Stimulated activated CD4-positive, alpha-beta T cell treated with anti-CD3 and anti-CD28 coated beads, Interleukin-12 subunit alpha, Interleukin-12 subunit beta, amount 100 ng/mL, for 24 hours (primary cell): ENCODE results near the gene ABHD12.
"Not testable (repeated sequence)": the region's sequence is repeated elsewhere in the genome, so short reads cannot be mapped to it uniquely, and the experiment has no call there.

Source experiments
- DNase-seq, 2 experiments: peaks; one replicate each; pipeline ENCODE4 v3.0.0-alpha.2; 2020; ENCODE audit warnings: low read depth in 2 of 2

ABHD12 gene

GRCh38 chr20:25277051-25277801, 113.4 kb downstream of the ABHD12 start:
- no peak for DNase-seq

DNA sequence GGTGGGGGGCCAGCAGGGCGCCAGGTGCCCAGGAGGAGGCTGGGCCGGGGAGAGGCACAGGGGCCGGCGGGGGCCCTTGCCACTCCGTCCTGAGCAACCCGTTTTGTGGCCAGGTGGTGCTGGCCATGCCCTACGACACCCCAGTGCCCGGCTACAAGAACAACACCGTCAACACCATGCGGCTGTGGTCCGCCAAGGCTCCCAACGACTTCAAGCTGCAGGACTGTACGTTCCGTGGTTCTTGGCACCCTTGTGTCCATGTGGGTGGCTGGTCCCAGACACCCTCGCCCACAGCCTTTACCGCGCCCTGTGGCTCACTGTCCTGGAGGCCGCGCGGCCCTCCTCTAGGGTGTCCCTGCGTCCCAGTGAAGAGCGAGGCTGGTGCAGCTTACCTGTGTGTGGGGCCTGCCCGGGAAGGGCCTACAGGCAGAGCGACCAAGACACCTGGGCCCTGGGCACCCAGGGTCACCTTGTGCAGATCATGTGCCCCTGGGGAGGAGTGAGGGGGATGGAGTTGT, 114.0 kb downstream of the ABHD12 start:
- DNase-seq = no peak

GRCh38 chr20:25275813-25276532, 114.7 kb downstream of the ABHD12 start:
- no peak for DNase-seq

GRCh38 chr20:25274891-25275812, 115.5 kb downstream of the ABHD12 start:
- no peak for DNase-seq

GRCh38 chr20:25274481-25274880, 116.2 kb downstream of the ABHD12 start:
- no peak for DNase-seq

DNA sequence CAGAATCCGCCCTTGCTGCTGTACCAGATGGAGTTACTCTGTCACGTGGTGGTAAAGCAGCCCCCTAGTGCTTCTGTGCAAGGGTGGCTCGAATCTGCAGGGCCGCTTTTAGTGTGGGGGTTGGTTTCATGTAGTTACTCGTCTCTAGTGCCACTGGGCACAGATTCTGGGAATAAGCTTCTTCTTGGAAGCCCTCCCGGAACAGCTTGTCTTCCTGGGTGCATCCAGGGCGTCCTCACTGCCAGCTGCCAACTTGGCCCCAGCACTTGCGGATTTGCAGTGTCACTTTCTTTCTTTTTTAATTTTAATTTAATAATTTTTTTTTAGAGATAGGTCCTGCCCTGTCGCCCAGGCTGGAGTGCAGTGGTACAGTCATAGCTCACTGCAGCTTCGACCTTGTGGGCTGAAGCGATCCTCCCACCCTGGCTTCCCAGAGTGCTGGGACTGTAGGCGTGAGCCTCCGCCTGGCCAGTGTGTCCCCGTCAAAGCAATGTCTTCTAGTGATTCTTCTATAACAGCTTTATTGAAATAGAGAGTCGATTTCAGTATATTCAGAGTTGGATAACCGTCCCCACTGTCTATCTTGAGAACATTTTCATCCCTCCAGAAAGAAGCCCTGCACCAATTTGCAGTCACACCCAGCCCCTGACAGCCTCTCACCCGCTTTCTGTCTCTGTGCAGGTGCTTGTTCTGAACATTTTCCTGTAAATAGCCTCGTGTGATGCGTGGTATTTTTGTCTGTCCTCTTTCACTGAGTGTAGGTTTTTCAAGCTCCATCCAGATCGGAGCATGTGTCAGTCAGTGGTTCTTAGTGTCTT, 116.9 kb downstream of the ABHD12 start:
- DNase-seq = no peak

DNA sequence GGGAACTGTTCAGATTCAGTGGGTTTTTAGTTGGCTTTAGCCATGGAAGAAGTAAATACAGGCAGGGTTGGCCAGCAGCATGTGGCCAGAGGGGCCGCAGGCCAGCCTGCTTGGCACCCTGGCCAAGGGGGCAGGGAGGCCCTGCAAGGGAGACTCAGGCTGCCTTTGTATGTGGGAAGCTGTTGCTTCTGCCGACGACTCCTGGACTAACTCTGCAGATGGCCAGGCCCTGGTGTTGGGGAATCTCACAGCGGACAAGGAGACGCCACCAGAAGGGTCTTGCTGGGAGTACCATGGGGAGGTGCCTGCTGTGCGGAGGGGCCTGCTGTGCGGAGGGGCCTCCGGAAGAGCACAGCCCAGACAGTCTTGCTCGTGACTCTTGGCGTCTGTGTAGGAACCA, 117.6 kb downstream of the ABHD12 start:
- no peak for DNase-seq

DNA sequence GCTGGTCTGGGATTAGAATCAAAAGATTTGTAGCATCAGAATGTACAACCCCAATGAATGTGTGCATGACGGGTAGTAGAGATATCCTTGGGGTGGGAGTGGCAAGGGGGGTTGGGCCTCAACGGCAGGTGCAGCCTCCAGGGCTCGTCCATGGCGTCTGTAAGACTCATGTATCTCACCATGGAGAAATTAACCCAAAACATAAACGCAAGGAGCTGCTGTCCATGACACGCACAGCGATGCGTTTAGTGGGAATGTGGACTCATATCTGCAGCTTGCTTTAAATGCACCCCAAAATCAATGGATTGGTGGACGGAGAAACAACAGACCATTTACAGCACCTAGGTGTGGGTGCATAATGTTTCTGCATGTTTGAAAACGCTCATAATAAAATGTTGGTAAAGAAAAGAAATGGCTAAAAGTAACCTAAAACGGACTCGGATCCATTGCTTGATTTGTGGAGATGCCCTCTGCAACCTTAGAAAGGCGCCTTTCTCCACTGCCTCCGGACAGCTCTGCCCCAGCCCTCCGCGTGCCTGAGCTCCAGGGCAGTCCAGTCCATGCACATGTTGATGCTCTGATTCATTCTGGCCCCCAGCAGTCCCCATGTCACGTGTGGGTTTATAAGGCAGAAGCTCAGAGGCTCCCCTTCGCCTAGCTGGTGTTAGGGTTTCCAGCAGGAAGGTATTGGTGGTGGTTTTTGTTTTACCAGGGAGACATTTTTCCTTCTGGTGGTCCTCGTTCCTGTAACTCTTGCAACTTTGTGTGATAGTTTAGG, 118.2 kb downstream of the ABHD12 start:
- DNase-seq = no peak

DNA sequence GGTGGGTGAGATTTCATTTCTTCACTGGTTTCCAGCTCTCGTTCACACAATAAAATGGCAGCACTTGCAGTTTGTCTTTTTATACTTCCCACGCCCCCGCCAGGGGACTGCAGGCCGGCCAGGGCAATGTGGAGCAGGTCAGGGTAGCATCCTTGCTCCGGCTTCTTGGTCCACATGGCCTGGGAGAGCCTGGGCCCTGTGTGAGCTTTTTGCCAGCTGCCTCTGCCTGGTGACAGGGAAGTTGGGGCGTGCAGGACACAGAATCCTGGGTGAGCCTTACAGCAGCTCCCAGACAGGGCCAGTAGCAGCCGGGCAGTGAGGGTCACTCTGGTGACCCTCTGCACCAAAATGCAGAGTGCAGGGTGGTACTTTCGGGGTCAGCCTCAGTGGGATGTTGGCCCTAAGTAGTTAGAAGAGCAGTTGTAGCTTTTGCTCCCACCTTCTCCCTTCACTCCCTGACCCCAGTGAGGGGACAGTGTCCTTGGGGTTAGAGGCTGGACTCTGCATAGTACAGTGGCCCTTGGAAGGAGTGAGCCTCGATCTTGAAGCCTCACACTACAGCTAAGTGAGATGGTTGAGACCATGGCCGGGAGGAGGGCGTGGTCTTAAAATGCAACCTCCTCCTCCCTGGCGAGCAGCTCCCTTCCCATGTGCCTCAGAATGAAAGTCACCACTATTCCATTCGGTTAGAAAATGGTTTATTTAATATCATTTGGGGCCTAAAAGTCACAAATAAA, 119.0 kb downstream of the ABHD12 start:
- no peak for DNase-seq

DNA sequence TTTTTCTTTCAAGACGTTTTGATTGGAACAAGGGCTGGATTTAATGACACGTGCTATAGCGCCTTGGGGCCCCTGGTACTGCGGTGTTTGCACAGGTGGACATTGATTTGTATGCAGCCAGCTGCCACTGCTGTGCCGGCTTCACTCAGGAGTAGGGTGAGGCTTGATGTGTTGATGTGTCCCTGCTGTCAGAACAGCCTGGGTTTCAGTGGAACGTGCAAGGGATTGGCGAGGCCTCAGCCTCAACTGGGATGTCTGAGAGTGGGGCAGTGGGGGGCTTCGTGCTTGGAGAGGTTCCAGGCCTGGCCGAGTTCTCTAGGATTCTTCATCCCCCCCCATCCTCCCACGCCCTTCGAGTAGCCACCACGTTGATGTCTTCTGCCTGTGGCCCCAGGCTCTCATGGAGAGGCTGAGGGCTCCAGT, 119.8 kb downstream of the ABHD12 start:
- no peak for DNase-seq

DNA sequence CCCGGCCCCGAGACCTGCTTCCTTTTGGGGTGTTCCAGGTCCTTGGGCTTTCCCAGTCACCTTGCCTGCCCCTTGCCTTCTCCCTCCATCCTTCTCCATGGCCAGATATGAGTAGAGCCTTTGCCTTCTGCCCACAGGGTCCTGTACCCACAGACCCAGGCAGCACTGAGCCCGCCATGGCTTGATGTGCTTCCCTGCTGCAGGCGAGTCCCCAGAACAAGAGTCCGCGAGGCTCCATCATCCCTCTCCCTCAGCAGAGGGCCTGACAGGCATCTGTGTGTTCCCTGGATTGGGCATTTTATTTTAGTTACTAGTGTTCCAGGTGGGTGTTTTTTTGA, 120.8 kb downstream of the ABHD12 start:
- no peak for DNase-seq

- no peak for DNase-seq
These were observed 121.4 kb downstream of the ABHD12 start for GRCh38 chr20:25269057-25269832.

GRCh38 chr20:25260770-25261437, 129.7 kb downstream of the ABHD12 start:
- DNase-seq = not testable (repeated sequence)

DNA sequence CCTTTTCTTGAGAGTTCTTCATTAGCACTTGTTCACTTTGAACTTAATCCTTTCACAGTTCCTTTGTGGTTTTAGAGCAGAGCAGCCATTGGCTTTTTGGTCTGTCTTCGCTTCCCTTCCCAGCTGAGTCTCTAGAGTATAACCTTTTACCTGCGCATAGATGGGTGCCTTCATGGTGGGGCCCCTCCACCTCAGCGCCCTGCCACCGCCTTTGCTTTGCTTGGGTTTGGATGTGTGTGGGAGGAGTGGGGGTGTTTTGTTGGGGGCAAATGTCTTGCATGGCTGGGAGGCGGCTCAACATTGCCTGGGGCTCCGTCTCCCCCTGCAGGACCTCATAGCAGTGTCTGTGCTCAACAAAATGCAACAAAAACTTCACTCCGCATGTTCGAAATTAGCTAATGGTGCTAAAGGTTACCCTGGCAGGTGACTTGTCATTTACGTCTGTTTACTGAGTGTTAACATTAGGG, 130.8 kb downstream of the ABHD12 start:
- DNase-seq = no peak

- no peak for DNase-seq
These were observed 131.3 kb downstream of the ABHD12 start for GRCh38 chr20:25259358-25259757.

DNA sequence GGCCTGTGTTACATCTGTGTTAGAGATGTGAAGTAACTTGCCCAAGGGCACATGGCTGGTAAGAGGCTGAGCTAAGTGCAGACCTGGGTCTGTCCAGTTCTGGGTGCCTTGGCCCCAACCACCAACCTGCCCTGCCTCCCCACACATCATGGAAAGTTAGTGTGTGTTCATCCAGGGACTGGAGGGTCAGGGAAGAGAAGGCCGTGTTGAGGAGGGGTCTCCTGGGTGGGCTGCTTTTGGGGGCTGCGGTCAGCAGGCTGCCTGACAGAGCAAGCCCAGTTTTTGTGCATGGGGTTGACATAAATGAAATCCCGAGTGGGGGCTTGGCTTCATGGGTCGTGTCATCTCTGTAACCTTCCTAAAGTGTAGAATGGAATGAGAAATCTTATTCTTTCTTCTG, 131.8 kb downstream of the ABHD12 start:
- no peak for DNase-seq

DNA sequence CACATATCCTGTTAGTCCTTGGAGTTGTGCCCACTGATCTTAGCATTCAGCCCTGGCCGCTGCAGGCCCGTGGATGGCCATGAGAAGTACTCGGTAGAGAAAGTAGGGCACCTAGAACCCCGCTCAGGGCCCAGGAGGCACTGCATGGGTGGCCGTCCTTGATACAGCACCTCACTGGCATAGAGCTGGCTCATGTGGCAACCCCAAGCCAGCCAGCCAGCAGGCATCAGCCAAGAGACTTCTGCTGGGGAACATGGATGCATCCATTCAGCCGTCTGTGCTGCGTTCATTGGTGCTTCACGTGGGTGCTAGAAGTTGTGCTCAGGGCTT, 132.2 kb downstream of the ABHD12 start:
- no peak for DNase-seq

GRCh38 chr20:25257756-25258475, 132.7 kb downstream of the ABHD12 start:
- no peak for DNase-seq
